ENCODE results near the gene KYNU.

GRCh38 chr2:143029141-143029540, 151.7 kb downstream of the KYNU start:
- TF ChIP-seq CTCF (conservative IDR thresholded peaks at IDR 0.05) (no peak), EZH2 (IDR thresholded peaks at IDR 0.05; ENCODE audit: low read depth) (no peak)

Data from PC-9 (cell line).